HepG2 (cell line): ENCODE data around the gene TOB2. TPM values are rescaled to one million over a fixed set of nuclear protein-coding genes. Genes with fewer than 3 reads are reported as not detected.

ENCODE experiments used
- BHLHE40 ChIP-seq: IDR thresholded peaks from 2 replicates; pipeline ENCODE4 v1.6.1; 2011; ENCODE audit warnings: low read length, improper control_type of control experiment
- ERF ChIP-seq: IDR thresholded peaks from 2 replicates; pipeline ENCODE4 v1.6.1; 2018; ENCODE audit warnings: missing biosample characterization, missing genetic modification reagents
- ETV5 ChIP-seq: IDR thresholded peaks from 2 replicates; pipeline ENCODE4 v1.6.1; 2018; ENCODE audit warnings: missing biosample characterization, missing genetic modification reagents, inconsistent platforms, borderline replicate concordance
- FOXM1 ChIP-seq: sonication (generic); formaldehyde crosslinking; IDR thresholded peaks from 2 replicates; pipeline ENCODE4 v1.5.0; 2020; ENCODE audit warnings: missing genetic modification reagents
- GMEB2 ChIP-seq: IDR thresholded peaks from 2 replicates; pipeline ENCODE4 v1.6.1; 2016; ENCODE audit warnings: missing biosample characterization, missing genetic modification reagents, low read depth
- HMGXB4 ChIP-seq, 2 experiments: sonication (generic) in 1 of 2; formaldehyde crosslinking in 1 of 2; IDR thresholded peaks; 2 replicates each; pipeline versions ENCODE4 v1.4.0 to v1.6.1; 2018 to 2020; ENCODE audit warnings: missing genetic modification reagents in 2 of 2, borderline replicate concordance in 1 of 2, low read depth in 1 of 2, mild to moderate bottlenecking in 1 of 2, missing biosample characterization in 1 of 2
- HOXA3 ChIP-seq: sonication (generic); formaldehyde crosslinking; IDR thresholded peaks from 2 replicates; pipeline ENCODE4 v1.5.0; 2020; ENCODE audit warnings: missing genetic modification reagents
- JUND ChIP-seq: sonication (generic); formaldehyde crosslinking; IDR thresholded peaks from 2 replicates; pipeline ENCODE4 v1.8.0; 2022; ENCODE audit warnings: mild to moderate bottlenecking, missing genetic modification reagents
- KLF16 ChIP-seq, 2 experiments: sonication (generic) in 1 of 2; formaldehyde crosslinking in 1 of 2; IDR thresholded peaks; 2 replicates each; pipeline versions ENCODE4 v1.6.1 to v1.8.0; 2016 to 2023; ENCODE audit warnings: missing genetic modification reagents in 2 of 2, missing compliant biosample characterization in 1 of 2
- PAXIP1 ChIP-seq: sonication (generic); formaldehyde crosslinking; conservative IDR thresholded peaks from 2 replicates; pipeline ENCODE4 v1.4.0; 2020; ENCODE audit warnings: mild to moderate bottlenecking, missing genetic modification reagents, moderate library complexity
- PCBP2 ChIP-seq: fragments of 200-400 bp; formaldehyde crosslinking; optimal IDR thresholded peaks from 2 replicates; pipeline ENCODE3; 2018; ENCODE audit warnings: low read length, low read depth; ENCODE audit not compliant: poor library complexity, severe bottlenecking
- PHF21A ChIP-seq: sonication (generic); formaldehyde crosslinking; IDR thresholded peaks from 2 replicates; pipeline ENCODE4 v1.5.0; 2020; ENCODE audit warnings: mild to moderate bottlenecking, missing genetic modification reagents
- PRPF4 ChIP-seq: fragments of 200-400 bp; formaldehyde crosslinking; IDR thresholded peaks from 2 replicates; pipeline ENCODE4 v1.6.1; 2016; ENCODE audit warnings: low read length, low read depth; ENCODE audit not compliant: poor library complexity, severe bottlenecking
- RORA ChIP-seq: sonication (generic); formaldehyde crosslinking; IDR thresholded peaks from 2 replicates; pipeline ENCODE4 v1.5.0; 2020; ENCODE audit warnings: mild to moderate bottlenecking, missing genetic modification reagents, moderate library complexity
- SALL1 ChIP-seq: sonication (generic); formaldehyde crosslinking; IDR thresholded peaks from 2 replicates; pipeline ENCODE4 v1.8.0; 2022; ENCODE audit warnings: mild to moderate bottlenecking, missing genetic modification reagents
- SP2 ChIP-seq: sonication (generic); formaldehyde crosslinking; IDR thresholded peaks from 2 replicates; pipeline ENCODE4 v1.5.1; 2020; ENCODE audit warnings: mild to moderate bottlenecking, missing genetic modification reagents
- TFAP4 ChIP-seq: sonication (generic); IDR thresholded peaks from 2 replicates; pipeline ENCODE4 v1.6.1; 2016; ENCODE audit warnings: low read depth, borderline replicate concordance
- ZNF7 ChIP-seq: IDR thresholded peaks from 2 replicates; pipeline ENCODE4 v1.6.1; 2016; ENCODE audit warnings: missing biosample characterization, missing genetic modification reagents
- ZNF800 ChIP-seq: sonication (generic); formaldehyde crosslinking; IDR thresholded peaks from 2 replicates; pipeline ENCODE4 v1.4.0; 2020; ENCODE audit warnings: missing genetic modification reagents
- polyA plus RNA-seq, 8 experiments: library from polyadenylated mRNA; depleted of rRNA in 3 of 8; stranded (reverse) in 7 of 8; unstranded in 1 of 8; fragments of >200 nt; fragmentation: Illumina TruSeq in 4 of 8; extraction: Trizol in 4 of 8; gene quantifications; 2 replicates each; pipeline versions ENCODE4 v1.2.1 to v1.2.3, GENCODE V29; 2011 to 2016; ENCODE audit warnings: low read depth in 4 of 8, missing spikeins in 1 of 8, mixed read lengths in 1 of 8; ENCODE audit not compliant: insufficient read depth in 1 of 8
- total RNA-seq, 5 experiments: library from RNA; depleted of rRNA; stranded (reverse); fragments of >200 nt; fragmentation: Illumina TruSeq; extraction: Trizol; gene quantifications; 2 replicates each; pipeline ENCODE4 v1.2.3, GENCODE V29; 2016; ENCODE audit warnings: low read depth in 1 of 5

Gene TOB2
- total and polyA plus RNA-seq, 2 of the 13 experiments (the other 11 are each of a cell fraction or from before 2014, with no cell fraction given): 12.2 to 13.7 TPM

GRCh38 chr22:41448189-41448808, 1.7 kb upstream of the TOB2 start (continued):
- TF ChIP-seq GMEB2 (CRISPR knock-in tag) (peak; percentile 49; the same call in 1 of the 2 replicates), ETV5 (CRISPR knock-in tag) (peak; percentile 49; the same call in 1 of the 2 replicates), PHF21A (CRISPR knock-in tag) (peak; percentile 84), HOXA3 (CRISPR knock-in tag) (peak; percentile 93; the same call in 1 of the 2 replicates), ERF (CRISPR knock-in tag) (peak; percentile 77), HMGXB4 (CRISPR knock-in tag; IDR thresholded peaks at IDR 0.05; ENCODE audit: borderline replicate concordance in 1 of 2, low read depth in 1 of 2) (peak in 1 of 2 experiments; percentile 70; a peak in 1 of 4 replicates), PRPF4 (peak; percentile 61), FOXM1 (CRISPR knock-in tag) (no peak), ZNF7 (CRISPR knock-in tag) (no peak), RORA (CRISPR knock-in tag) (no peak), BHLHE40 (peak; percentile 76), SP2 (CRISPR knock-in tag) (peak; percentile 55; the same call in 1 of the 2 replicates), SALL1 (CRISPR knock-in tag) (peak; percentile 89), KLF16 (CRISPR knock-in tag; IDR thresholded peaks at IDR 0.05) (peak in 1 of 2 experiments; percentile 58; a peak in 1 of 4 replicates), ZNF800 (CRISPR knock-in tag) (no peak), PCBP2 (peak; percentile 57), PAXIP1 (CRISPR knock-in tag) (peak; percentile 84), JUND (no peak; the same call in 1 of the 2 replicates), TFAP4 (peak; percentile 56; the same call in 1 of the 2 replicates)
